ENCODE measurements around the gene PPFIA4.
"Not testable (repeated sequence)": the region's sequence is repeated elsewhere in the genome, so short reads cannot be mapped to it uniquely, and the experiment has no call there.

PPFIA4 gene

GRCh38 chr1:203002951-203003350 is 23.3 kb upstream of the PPFIA4 start:
- Histone ChIP-seq H3K27me3 (ENCODE audit: insufficient read depth, insufficient read length) (no peaks in the 10 kb centered on the region), H3K36me3 (ENCODE audit: insufficient read depth, insufficient read length, low read length) (no peaks in the 10 kb centered on the region), H3K4me3 (ENCODE audit: insufficient read length, low read depth) (no peak overlapping the region), H3K9ac (ENCODE audit: insufficient read length, low read depth) (no peak overlapping the region), H3K4me1 (ENCODE audit: insufficient read depth, insufficient read length) (peaks cover 4% of the 10 kb centered on the region), H3K9me3 (ENCODE audit: insufficient read depth, low read length) (no peaks in the 10 kb centered on the region)
- DNase-seq (ENCODE audit: low read depth, low spot score): no peak
- TF ChIP-seq SUZ12 (IDR thresholded peaks at IDR 0.05; ENCODE audit: extremely low read depth, insufficient read depth, insufficient read length) (no peak), ZNF274 (IDR thresholded peaks at IDR 0.05; ENCODE audit: low read depth, low read length) (no peak), YY1 (IDR thresholded peaks at IDR 0.05; ENCODE audit: insufficient read depth, insufficient read length) (no peak)

GRCh38 chr1:203005395-203006142 is 20.7 kb upstream of the PPFIA4 start:
- H3K9me3 ChIP-seq (ENCODE audit: insufficient read depth, low read length); H3K4me1 ChIP-seq (ENCODE audit: insufficient read depth, insufficient read length); DNase-seq (ENCODE audit: low read depth, low spot score); H3K27me3 ChIP-seq (ENCODE audit: insufficient read depth, insufficient read length): not testable (repeated sequence)
- Histone ChIP-seq H3K9ac (ENCODE audit: insufficient read length, low read depth) (peak overlapping the region; percentile 66), H3K36me3 (ENCODE audit: insufficient read depth, insufficient read length, low read length) (peaks cover 22% of the 10 kb centered on the region), H3K4me3 (ENCODE audit: insufficient read length, low read depth) (peak overlapping the region; percentile 49)

GRCh38 chr1:203006948-203007871 is 19.1 kb upstream of the PPFIA4 start, which contains the start of gene TMEM183A:
TMEM183A (plus strand) TSS chr1:203007374; CDS start chr1:203007466, 92 bp downstream.
- Histone ChIP-seq H3K9me3 (ENCODE audit: insufficient read depth, low read length) (no peaks in the 10 kb centered on the region), H3K4me3 (ENCODE audit: insufficient read length, low read depth) (peak within 1 kb of the TSS; percentile 97), H3K27me3 (ENCODE audit: insufficient read depth, insufficient read length) (no peaks in the 10 kb centered on the region), H3K4me1 (ENCODE audit: insufficient read depth, insufficient read length) (peaks cover 4% of the 10 kb centered on the region), H3K36me3 (ENCODE audit: insufficient read depth, insufficient read length, low read length) (peaks cover 38% of the 10 kb centered on the region), H3K9ac (ENCODE audit: insufficient read length, low read depth) (peak within 1 kb of the TSS; percentile 98)
- TF ChIP-seq ZNF274 (IDR thresholded peaks at IDR 0.05; ENCODE audit: low read depth, low read length) (no peak), YY1 (IDR thresholded peaks at IDR 0.05; ENCODE audit: insufficient read depth, insufficient read length) (peak; percentile 32)
- peak; percentile 99 for DNase-seq (ENCODE audit: low read depth, low spot score)

GRCh38 chr1:203009185-203009584 is 17.1 kb upstream of the PPFIA4 start:
- TF ChIP-seq YY1 (IDR thresholded peaks at IDR 0.05; ENCODE audit: insufficient read depth, insufficient read length): no peak
- TF ChIP-seq SUZ12 (IDR thresholded peaks at IDR 0.05; ENCODE audit: extremely low read depth, insufficient read depth, insufficient read length): no peak
- TF ChIP-seq ZNF274 (IDR thresholded peaks at IDR 0.05; ENCODE audit: low read depth, low read length): no peak
- peaks cover 4% of the 10 kb centered on the region for H3K4me1 ChIP-seq (ENCODE audit: insufficient read depth, insufficient read length)
- no peaks in the 10 kb centered on the region for H3K9me3 ChIP-seq (ENCODE audit: insufficient read depth, low read length)
- no peaks in the 10 kb centered on the region for H3K27me3 ChIP-seq (ENCODE audit: insufficient read depth, insufficient read length)
- DNase-seq (ENCODE audit: low read depth, low spot score): no peak
- peaks cover 57% of the 10 kb centered on the region for H3K36me3 ChIP-seq (ENCODE audit: insufficient read depth, insufficient read length, low read length)
- H3K9ac ChIP-seq (ENCODE audit: insufficient read length, low read depth): no peak overlapping the region
- H3K4me3 ChIP-seq (ENCODE audit: insufficient read length, low read depth): no peak overlapping the region

GRCh38 chr1:203011582-203011981 is 14.7 kb upstream of the PPFIA4 start:
- no peaks in the 10 kb centered on the region for H3K9me3 ChIP-seq (ENCODE audit: insufficient read depth, low read length)
- H3K9ac ChIP-seq (ENCODE audit: insufficient read length, low read depth): no peak overlapping the region
- peaks cover 81% of the 10 kb centered on the region for H3K36me3 ChIP-seq (ENCODE audit: insufficient read depth, insufficient read length, low read length)
- no peaks in the 10 kb centered on the region for H3K27me3 ChIP-seq (ENCODE audit: insufficient read depth, insufficient read length)
- H3K4me1 ChIP-seq (ENCODE audit: insufficient read depth, insufficient read length): no peaks in the 10 kb centered on the region
- no peak for DNase-seq (ENCODE audit: low read depth, low spot score)
- no peak overlapping the region for H3K4me3 ChIP-seq (ENCODE audit: insufficient read length, low read depth)
- TF ChIP-seq YY1 (IDR thresholded peaks at IDR 0.05; ENCODE audit: insufficient read depth, insufficient read length) (no peak), ZNF274 (IDR thresholded peaks at IDR 0.05; ENCODE audit: low read depth, low read length) (no peak), SUZ12 (IDR thresholded peaks at IDR 0.05; ENCODE audit: extremely low read depth, insufficient read depth, insufficient read length) (no peak)

- TF ChIP-seq SUZ12 (IDR thresholded peaks at IDR 0.05; ENCODE audit: extremely low read depth, insufficient read depth, insufficient read length): no peak
- no peak for TF ChIP-seq YY1 (IDR thresholded peaks at IDR 0.05; ENCODE audit: insufficient read depth, insufficient read length)
- no peak for TF ChIP-seq ZNF274 (IDR thresholded peaks at IDR 0.05; ENCODE audit: low read depth, low read length)
Observed at GRCh38 chr1:203017061-203017460, 9.2 kb upstream of the PPFIA4 start.

GRCh38 chr1:203017692-203018091 is 8.6 kb upstream of the PPFIA4 start:
- H3K4me3 ChIP-seq (ENCODE audit: insufficient read length, low read depth): no peak overlapping the region
- TF ChIP-seq SUZ12 (IDR thresholded peaks at IDR 0.05; ENCODE audit: extremely low read depth, insufficient read depth, insufficient read length) (no peak), ZNF274 (IDR thresholded peaks at IDR 0.05; ENCODE audit: low read depth, low read length) (no peak), YY1 (IDR thresholded peaks at IDR 0.05; ENCODE audit: insufficient read depth, insufficient read length) (no peak)

More at GRCh38 chr1:203017061-203017460, 9.2 kb upstream of the PPFIA4 start:
- DNase-seq (ENCODE audit: low read depth, low spot score): no peak
- Histone ChIP-seq H3K27me3 (ENCODE audit: insufficient read depth, insufficient read length) (no peaks in the 10 kb centered on the region), H3K36me3 (ENCODE audit: insufficient read depth, insufficient read length, low read length) (peaks cover 98% of the 10 kb centered on the region), H3K4me3 (ENCODE audit: insufficient read length, low read depth) (no peak overlapping the region), H3K4me1 (ENCODE audit: insufficient read depth, insufficient read length) (no peaks in the 10 kb centered on the region), H3K9ac (ENCODE audit: insufficient read length, low read depth) (no peak overlapping the region), H3K9me3 (ENCODE audit: insufficient read depth, low read length) (no peaks in the 10 kb centered on the region)

GRCh38 chr1:203022855-203023254 is 3.4 kb upstream of the PPFIA4 start:
- H3K27me3 ChIP-seq (ENCODE audit: insufficient read depth, insufficient read length): peaks cover 15% of the 10 kb centered on the region
- H3K9me3 ChIP-seq (ENCODE audit: insufficient read depth, low read length); H3K4me1 ChIP-seq (ENCODE audit: insufficient read depth, insufficient read length); H3K9ac ChIP-seq (ENCODE audit: insufficient read length, low read depth); H3K4me3 ChIP-seq (ENCODE audit: insufficient read length, low read depth); DNase-seq (ENCODE audit: low read depth, low spot score): not testable (repeated sequence)
- peaks cover 65% of the 10 kb centered on the region for H3K36me3 ChIP-seq (ENCODE audit: insufficient read depth, insufficient read length, low read length)

More at GRCh38 chr1:203017692-203018091, 8.6 kb upstream of the PPFIA4 start:
- H3K4me1 ChIP-seq (ENCODE audit: insufficient read depth, insufficient read length): no peaks in the 10 kb centered on the region
- DNase-seq (ENCODE audit: low read depth, low spot score): no peak
- H3K36me3 ChIP-seq (ENCODE audit: insufficient read depth, insufficient read length, low read length): peaks cover 97% of the 10 kb centered on the region
- H3K9me3 ChIP-seq (ENCODE audit: insufficient read depth, low read length): no peaks in the 10 kb centered on the region
- H3K9ac ChIP-seq (ENCODE audit: insufficient read length, low read depth): no peak overlapping the region
- no peaks in the 10 kb centered on the region for H3K27me3 ChIP-seq (ENCODE audit: insufficient read depth, insufficient read length)
